Activated naive CD4-positive, alpha-beta T cell treated with anti-CD3 and anti-CD28 coated beads, Interleukin-2, amount 10 ng/mL, durations not matched to agents 7 days and 5 days (primary cell): ENCODE data around the gene HK2.
A peak's percentile ranks its signal among the peaks of the same experiment; 100 is the strongest.

ENCODE experiments used
- CTCF ChIA-PET: fragments of 350-600 bp; sonication (Branson Sonifier 250); formaldehyde crosslinking; loops from one replicate; lab custom pipeline; 2021; ENCODE audit warnings: antibody characterized with exemption; lab: Charles Lee
- DNase-seq: peaks from one replicate; pipeline ENCODE4 v3.0.0-alpha.2; 2020
- H3K27ac Mint-ChIP-seq: one replicate; pipeline ENCODE4 v1.8.0; 2021; ENCODE audit warnings: mild to moderate bottlenecking, moderate library complexity, mixed read lengths
- H3K27me3 Mint-ChIP-seq: one replicate; pipeline ENCODE4 v1.8.0; 2021; ENCODE audit warnings: mild to moderate bottlenecking, mixed read lengths
- H3K36me3 Mint-ChIP-seq: one replicate; pipeline ENCODE4 v1.8.0; 2021; ENCODE audit warnings: mixed read lengths
- H3K4me1 Mint-ChIP-seq: one replicate; pipeline ENCODE4 v1.8.0; 2021; ENCODE audit warnings: mixed read lengths
- H3K4me3 Mint-ChIP-seq: one replicate; pipeline ENCODE4 v1.8.0; 2021; ENCODE audit warnings: mild to moderate bottlenecking, moderate library complexity, mixed read lengths
- H3K9me3 Mint-ChIP-seq: one replicate; pipeline ENCODE4 v1.8.0; 2021; ENCODE audit warnings: mixed read lengths

The HK2 gene

GRCh38 chr2:74921236-74921736 lies 87.4 kb downstream of the HK2 start:
- no peak for DNase-seq
- Mint-ChIP-seq H3K9me3 (no peaks in the 10 kb centered on the region), H3K4me3 (no peak overlapping the region), H3K4me1 (peaks cover 3% of the 10 kb centered on the region), H3K36me3 (no peaks in the 10 kb centered on the region), H3K27ac (no peak overlapping the region), H3K27me3 (peaks cover 36% of the 10 kb centered on the region)
- CTCF ChIA-PET = interaction anchor here (0.6 to 3.2 kb wide), 4 partner anchors 22 to 322 kb away, joined by 3 to 13 read pairs (median 6); partner anchors contain the start of gene TACR1

GRCh38 chr2:74922592-74923227 lies 88.8 kb downstream of the HK2 start:
- no peaks in the 10 kb centered on the region for H3K9me3 Mint-ChIP-seq
- no peak overlapping the region for H3K4me3 Mint-ChIP-seq
- peaks cover 3% of the 10 kb centered on the region for H3K36me3 Mint-ChIP-seq
- H3K4me1 Mint-ChIP-seq = peaks cover 6% of the 10 kb centered on the region
- H3K27me3 Mint-ChIP-seq = peaks cover 27% of the 10 kb centered on the region
- CTCF ChIA-PET = interaction anchor here (0.7 to 1.5 kb wide), 2 partner anchors 277 to 469 kb away, joined by 3 read pairs; partner anchors contain the start of gene TACR1
- no peak for DNase-seq
- peak overlapping the region; percentile 61 for H3K27ac Mint-ChIP-seq

GRCh38 chr2:74924463-74925265 lies 90.7 kb downstream of the HK2 start:
- Mint-ChIP-seq H3K4me3 (no peak overlapping the region), H3K36me3 (peaks cover 7% of the 10 kb centered on the region), H3K27me3 (peaks cover 15% of the 10 kb centered on the region), H3K27ac (no peak overlapping the region), H3K9me3 (no peaks in the 10 kb centered on the region), H3K4me1 (peaks cover 5% of the 10 kb centered on the region)
- CTCF ChIA-PET = no interaction called here
- DNase-seq = no peak

GRCh38 chr2:74925361-74925786 lies 91.4 kb downstream of the HK2 start:
- Mint-ChIP-seq H3K4me1 (peaks cover 4% of the 10 kb centered on the region), H3K27ac (no peak overlapping the region), H3K36me3 (peaks cover 7% of the 10 kb centered on the region), H3K4me3 (no peak overlapping the region), H3K27me3 (peaks cover 15% of the 10 kb centered on the region), H3K9me3 (no peaks in the 10 kb centered on the region)
- no peak for DNase-seq
- CTCF ChIA-PET = no interaction called here

- Mint-ChIP-seq H3K4me1 (peaks cover 4% of the 10 kb centered on the region), H3K27ac (no peak overlapping the region), H3K36me3 (peaks cover 10% of the 10 kb centered on the region), H3K27me3 (peaks cover 4% of the 10 kb centered on the region), H3K9me3 (no peaks in the 10 kb centered on the region), H3K4me3 (no peak overlapping the region)
- no peak for DNase-seq
- CTCF ChIA-PET = no interaction called here
Measured at GRCh38 chr2:74927621-74928020, 93.7 kb downstream of the HK2 start.

GRCh38 chr2:74930811-74931486 lies 97.0 kb downstream of the HK2 start:
- no peak overlapping the region for H3K4me3 Mint-ChIP-seq
- peaks cover 4% of the 10 kb centered on the region for H3K4me1 Mint-ChIP-seq
- no peaks in the 10 kb centered on the region for H3K27me3 Mint-ChIP-seq
- CTCF ChIA-PET = no interaction called here
- H3K36me3 Mint-ChIP-seq = peaks cover 10% of the 10 kb centered on the region
- no peaks in the 10 kb centered on the region for H3K9me3 Mint-ChIP-seq
- no peak for DNase-seq
- no peak overlapping the region for H3K27ac Mint-ChIP-seq

GRCh38 chr2:74931940-74932339 lies 98.0 kb downstream of the HK2 start:
- DNase-seq = no peak
- H3K36me3 Mint-ChIP-seq = peaks cover 10% of the 10 kb centered on the region
- H3K4me1 Mint-ChIP-seq = peaks cover 4% of the 10 kb centered on the region
- CTCF ChIA-PET = no interaction called here
- H3K27me3 Mint-ChIP-seq = no peaks in the 10 kb centered on the region
- peak overlapping the region; percentile 9 for H3K27ac Mint-ChIP-seq
- no peaks in the 10 kb centered on the region for H3K9me3 Mint-ChIP-seq
- H3K4me3 Mint-ChIP-seq = no peak overlapping the region

- Mint-ChIP-seq H3K27me3 (peaks cover 3% of the 10 kb centered on the region), H3K4me1 (no peaks in the 10 kb centered on the region), H3K4me3 (no peak overlapping the region), H3K27ac (no peak overlapping the region), H3K36me3 (no peaks in the 10 kb centered on the region), H3K9me3 (no peaks in the 10 kb centered on the region)
- CTCF ChIA-PET = interaction anchor here (1.0 to 3.0 kb wide), 2 partner anchors 16 to 227 kb away, joined by 3 to 13 read pairs; no protein-coding TSS in a partner anchor
- DNase-seq = no peak
Measured at GRCh38 chr2:74935975-74936391, 102.1 kb downstream of the HK2 start.

GRCh38 chr2:74937221-74937880 lies 103.4 kb downstream of the HK2 start:
- H3K27me3 Mint-ChIP-seq = peaks cover 3% of the 10 kb centered on the region

GRCh38 chr2:74938264-74938663 lies 104.3 kb downstream of the HK2 start:
- Mint-ChIP-seq H3K27ac (no peak overlapping the region), H3K4me3 (no peak overlapping the region), H3K4me1 (no peaks in the 10 kb centered on the region), H3K9me3 (no peaks in the 10 kb centered on the region), H3K36me3 (no peaks in the 10 kb centered on the region), H3K27me3 (peaks cover 3% of the 10 kb centered on the region)
- DNase-seq = no peak
- CTCF ChIA-PET = no interaction called here

More at GRCh38 chr2:74937221-74937880, 103.4 kb downstream of the HK2 start:
- H3K36me3 Mint-ChIP-seq = no peaks in the 10 kb centered on the region
- no peak for DNase-seq
- H3K27ac Mint-ChIP-seq = no peak overlapping the region
- no peaks in the 10 kb centered on the region for H3K4me1 Mint-ChIP-seq
- CTCF ChIA-PET = no interaction called here
- H3K9me3 Mint-ChIP-seq = no peaks in the 10 kb centered on the region
- H3K4me3 Mint-ChIP-seq = no peak overlapping the region

- Mint-ChIP-seq H3K27ac (no peak overlapping the region), H3K4me1 (peaks cover 12% of the 10 kb centered on the region), H3K4me3 (no peak overlapping the region), H3K9me3 (no peaks in the 10 kb centered on the region), H3K36me3 (peaks cover 4% of the 10 kb centered on the region), H3K27me3 (peaks cover 3% of the 10 kb centered on the region)
- DNase-seq = no peak
- CTCF ChIA-PET = no interaction called here
Measured at GRCh38 chr2:74939919-74940812, 106.2 kb downstream of the HK2 start.

- peaks cover 19% of the 10 kb centered on the region for H3K4me1 Mint-ChIP-seq
- CTCF ChIA-PET = no interaction called here
- no peaks in the 10 kb centered on the region for H3K9me3 Mint-ChIP-seq
- no peak overlapping the region for H3K4me3 Mint-ChIP-seq
- peaks cover 3% of the 10 kb centered on the region for H3K27me3 Mint-ChIP-seq
- H3K36me3 Mint-ChIP-seq = peaks cover 4% of the 10 kb centered on the region
- no peak overlapping the region for H3K27ac Mint-ChIP-seq
- DNase-seq = no peak
Measured at GRCh38 chr2:74941284-74941683, 107.4 kb downstream of the HK2 start.

- DNase-seq = no peak
- CTCF ChIA-PET = no interaction called here
- Mint-ChIP-seq H3K4me3 (no peak overlapping the region), H3K9me3 (no peaks in the 10 kb centered on the region), H3K27ac (no peak overlapping the region), H3K36me3 (peaks cover 4% of the 10 kb centered on the region), H3K27me3 (peaks cover 3% of the 10 kb centered on the region), H3K4me1 (peaks cover 19% of the 10 kb centered on the region)
Measured at GRCh38 chr2:74942263-74942662, 108.3 kb downstream of the HK2 start.
